HG02759 (cell line): ENCODE data around the gene TEX44.
"Not testable (repeated sequence)": the region's sequence is repeated elsewhere in the genome, so short reads cannot be mapped to it uniquely, and the experiment has no call there.

Source experiments
- ATAC-seq: cut with Tn5 transposase; IDR thresholded peaks from one replicate; pipeline ENCODE4 v1.9.1; 2021; ENCODE audit warnings: mild to moderate bottlenecking, moderate library complexity; ENCODE audit not compliant: unreplicated experiment

Gene TEX44

GRCh38 chr2:231592636-231593145 lies at the start of gene TEX44:
TEX44 (plus strand) TSS chr2:231592864; CDS start chr2:231592952, 88 bp downstream.
- ATAC-seq: no peak

- ATAC-seq: peak; percentile 99
These were observed 47.4 kb upstream of the TEX44 start for GRCh38 chr2:231545105-231545902.

GRCh38 chr2:231546014-231546715 lies 46.5 kb upstream of the TEX44 start:
- no peak for ATAC-seq

- ATAC-seq: no peak
These were observed 45.2 kb upstream of the TEX44 start for GRCh38 chr2:231547315-231548110.

GRCh38 chr2:231548752-231549151 lies 43.9 kb upstream of the TEX44 start:
- ATAC-seq: no peak

GRCh38 chr2:231549446-231550239 lies 43.0 kb upstream of the TEX44 start:
- no peak for ATAC-seq

GRCh38 chr2:231552752-231553151 lies 39.9 kb upstream of the TEX44 start:
- ATAC-seq: no peak

GRCh38 chr2:231554327-231554726 lies 38.3 kb upstream of the TEX44 start:
- ATAC-seq: no peak

GRCh38 chr2:231554748-231555545 lies 37.7 kb upstream of the TEX44 start:
- no peak for ATAC-seq

- ATAC-seq: not testable (repeated sequence)
These were observed 36.2 kb upstream of the TEX44 start for GRCh38 chr2:231556496-231556895.

- no peak for ATAC-seq
These were observed 35.7 kb upstream of the TEX44 start for GRCh38 chr2:231556981-231557380.

GRCh38 chr2:231557571-231558217 lies 35.0 kb upstream of the TEX44 start:
- peak; percentile 54 for ATAC-seq

GRCh38 chr2:231563378-231563961 lies 29.2 kb upstream of the TEX44 start:
- no peak for ATAC-seq

GRCh38 chr2:231565887-231566594 lies 26.6 kb upstream of the TEX44 start:
- ATAC-seq: no peak

- no peak for ATAC-seq
These were observed 25.5 kb upstream of the TEX44 start for GRCh38 chr2:231567159-231567558.

- no peak for ATAC-seq
These were observed 24.4 kb upstream of the TEX44 start for GRCh38 chr2:231568098-231568784.

- ATAC-seq: no peak
These were observed 23.8 kb upstream of the TEX44 start for GRCh38 chr2:231568785-231569435.
